Embryonic facial prominence (tissue), 1 donor: ENCODE data around the gene OLIG3.

Experiments
- DNase-seq: peaks from one replicate; pipeline ENCODE4 v3.0.0-alpha.2; 2016; ENCODE audit errors: extremely low spot score

OLIG3 gene

GRCh38 chr6:137471497-137471896 is 22.7 kb downstream of the OLIG3 start:
- no peak for DNase-seq

- DNase-seq, result no peak
These were observed 27.0 kb downstream of the OLIG3 start for GRCh38 chr6:137467211-137467610.

- DNase-seq, result no peak
These were observed 28.7 kb downstream of the OLIG3 start for GRCh38 chr6:137465378-137466009.

- no peak for DNase-seq
These were observed 41.8 kb downstream of the OLIG3 start for GRCh38 chr6:137452333-137452894.

- DNase-seq, result no peak
These were observed 50.3 kb downstream of the OLIG3 start for GRCh38 chr6:137443901-137444300.
